ENCODE results near the gene SPESP1. TPM values are rescaled to one million over a fixed set of nuclear protein-coding genes. Genes with fewer than 3 reads are reported as not detected.

The SPESP1 gene
- total and polyA plus RNA-seq, 2 of the 8 experiments (the other 6 are each of a cell fraction or from before 2014, with no cell fraction given) = not detected

DNA sequence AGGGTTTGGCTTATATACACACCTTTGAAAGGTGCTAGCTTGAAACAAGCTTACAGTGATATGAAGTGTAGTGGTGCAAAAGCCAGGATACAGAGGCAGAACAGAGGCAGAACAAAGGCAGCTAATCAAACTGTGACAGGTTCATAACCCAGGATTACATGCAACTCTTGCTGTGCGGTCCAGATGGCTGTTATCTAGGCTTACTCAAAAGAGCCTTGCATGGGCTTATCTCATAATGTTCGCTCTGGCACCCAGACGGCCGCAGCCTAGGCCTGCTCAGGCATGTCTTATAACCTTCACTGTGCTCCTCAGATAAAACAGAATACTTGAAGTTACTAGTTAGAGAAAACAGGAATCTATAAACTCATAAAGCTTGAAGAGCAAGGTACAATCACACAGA, 61.4 kb downstream of the SPESP1 start:
- H3K14ac ChIP-seq (ENCODE audit: insufficient read length) = no peak overlapping the region
- no peak overlapping the region for H2BK5ac ChIP-seq (ENCODE audit: low read depth, low read length)
- no peak overlapping the region for H2AFZ ChIP-seq (ENCODE audit: low read length)
- no peak overlapping the region for H2BK12ac ChIP-seq (ENCODE audit: low read depth, low read length)
- ChIA-PET CTCF (ENCODE audit: partially characterized antibody) (interaction anchor here (1.0 to 1.4 kb wide), 3 partner anchors 9 to 40 kb away, joined by 3 to 6 read pairs (median 5); no protein-coding TSS in a partner anchor), POLR2A (ENCODE audit: partially characterized antibody) (no interaction called here)
- H3K4me2 ChIP-seq (ENCODE audit: insufficient read depth in 1 of 2, low read depth in 2 of 2, low read length in 2 of 2) = no peak overlapping the region
- TF ChIP-seq TBP (IDR thresholded peaks at IDR 0.05; ENCODE audit: low read depth, low read length) (no peak), KDM4A (IDR thresholded peaks at IDR 0.05; ENCODE audit: low read depth, low read length, severe bottlenecking) (no peak), PHF8 (conservative IDR thresholded peaks at IDR 0.05; ENCODE audit: low read depth, low read length) (no peak), HDAC6 (IDR thresholded peaks at IDR 0.05; ENCODE audit: low read depth, low read length) (no peak)
- H3K23me2 ChIP-seq (ENCODE audit: low read depth, low read length) = no peaks in the 10 kb centered on the region
- H2BK15ac ChIP-seq (ENCODE audit: low read length) = no peak overlapping the region
- DNase-seq (ENCODE audit: low read depth in 1 of 2, low spot score in 2 of 2) = no peak
- H3K4ac ChIP-seq (replicated peaks; ENCODE audit: insufficient read length, low read depth, low read length) = no peak overlapping the region
- H3K79me1 ChIP-seq (ENCODE audit: low read depth, low read length) = no peaks in the 10 kb centered on the region
- WGBS, 2 experiments (ENCODE audit: extremely low coverage in 1 of 2, insufficient coverage in 1 of 2, insufficient read length in 1 of 2, insufficient replicate concordance in 2 of 2, low coverage in 1 of 2, low lambda C conversion rate in 2 of 2, missing lambda C conversion rate in 1 of 2) = 93% methylated on average over 4 of the region's 4 CpGs; no CpG with 5 or more reads in 1 of the 2 experiments
- H3K9ac ChIP-seq (replicated peaks in 1 of 4; ENCODE audit: extremely low read depth in 1 of 4, low read depth in 3 of 4, low read length in 3 of 4) = no peak overlapping the region
- no peak overlapping the region for H3K56ac ChIP-seq (replicated peaks; ENCODE audit: insufficient read length, low read depth, low read length)
- no peak overlapping the region for H2BK120ac ChIP-seq (replicated peaks; ENCODE audit: low read depth, low read length)
- 0 out of 4 replicates have a peak, but pooled peaks cover 2 to 6% of the 10 kb centered on the region in 2 experiments for H3K9me3 ChIP-seq (ENCODE audit: insufficient read depth in 2 of 2, low read depth in 1 of 2, low read length in 1 of 2)
- FAIRE-seq = no peak
- no peak overlapping the region for H3K23ac ChIP-seq (ENCODE audit: insufficient read length)
- H4K20me1 ChIP-seq (replicated peaks in 1 of 2; ENCODE audit: control insufficient read depth in 1 of 2, insufficient read depth in 2 of 2, low read length in 2 of 2) = no peaks in the 10 kb centered on the region
- no peak overlapping the region for H2AK5ac ChIP-seq (ENCODE audit: low read depth, low read length)
- H4K8ac ChIP-seq (ENCODE audit: extremely low read depth, insufficient read depth, low read length) = no peak overlapping the region
- 0 out of 7 replicates have a peak, but pooled peaks cover 0 to 2% (median 0%) of the 10 kb centered on the region in 4 experiments for H3K27me3 ChIP-seq (replicated peaks in 1 of 4; ENCODE audit: control insufficient read depth in 3 of 4, extremely low read depth in 1 of 4, insufficient read depth in 3 of 4, low read length in 3 of 4)
- no peak overlapping the region for H3K27ac ChIP-seq (ENCODE audit: low read depth, low read length)
- H3K4me1 ChIP-seq (replicated peaks in 1 of 4; ENCODE audit: control insufficient read depth in 3 of 4, insufficient read depth in 4 of 4, low read length in 3 of 4) = peaks cover 5 to 15% (median 8%) of the 10 kb centered on the region in 4 experiments; a peak in 6 of 7 replicates
- H3K79me2 ChIP-seq (ENCODE audit: control insufficient read depth in 1 of 2, insufficient read depth in 2 of 2, low read length in 2 of 2) = no peaks in the 10 kb centered on the region
- no peak overlapping the region for H3K18ac ChIP-seq (ENCODE audit: extremely low read depth, low read length)
- no peak overlapping the region for H2BK20ac ChIP-seq (ENCODE audit: low read length)
- H4K5ac ChIP-seq (ENCODE audit: insufficient read length, low read depth, low read length) = no peak overlapping the region
- H3K4me3 ChIP-seq (ENCODE audit: extremely low read depth in 1 of 4, insufficient read depth in 2 of 4, low read depth in 3 of 4, low read length in 4 of 4) = no peak overlapping the region
- H4K91ac ChIP-seq (replicated peaks; ENCODE audit: insufficient read length, low read length) = no peak overlapping the region
- H3K36me3 ChIP-seq (ENCODE audit: control insufficient read depth in 2 of 4, insufficient read depth in 4 of 4, low read length in 3 of 4) = no peaks in the 10 kb centered on the region; a peak in 1 of 8 replicates
